Activated naive CD4-positive, alpha-beta T cell treated with anti-CD3 and anti-CD28 coated beads for 36 hours (primary cell): ENCODE data around the gene PRUNE2. TPM values are rescaled to one million over a fixed set of nuclear protein-coding genes. Genes with fewer than 3 reads are reported as not detected.

ENCODE experiments used
- CTCF ChIA-PET: fragments of 350-600 bp; sonication (Branson Sonifier 250); formaldehyde crosslinking; loops from one replicate; lab custom pipeline; 2021; ENCODE audit warnings: antibody characterized with exemption; lab: Charles Lee
- DNase-seq: peaks from one replicate; pipeline ENCODE4 v3.0.0-alpha.2; 2020
- H3K27ac Mint-ChIP-seq: one replicate; pipeline ENCODE4 v1.8.0; 2021; ENCODE audit warnings: mild to moderate bottlenecking, mixed read lengths
- H3K27me3 Mint-ChIP-seq: one replicate; pipeline ENCODE4 v1.8.0; 2021; ENCODE audit warnings: low read depth, mixed read lengths
- H3K36me3 Mint-ChIP-seq: one replicate; pipeline ENCODE4 v1.8.0; 2021; ENCODE audit warnings: low read depth, mixed read lengths
- H3K4me1 Mint-ChIP-seq: one replicate; pipeline ENCODE4 v1.8.0; 2021; ENCODE audit warnings: low read depth, mixed read lengths
- H3K4me3 Mint-ChIP-seq: one replicate; pipeline ENCODE4 v1.8.0; 2021; ENCODE audit warnings: mild to moderate bottlenecking, moderate library complexity, mixed read lengths
- H3K9me3 Mint-ChIP-seq: one replicate; pipeline ENCODE4 v1.8.0; 2021; ENCODE audit warnings: mixed read lengths
- intact Hi-C: fragments of 100-400 bp; cut with micrococcal nuclease; formaldehyde crosslinking; loops from one replicate; pipeline ENCODE4 v1.15.1; 2023
- total RNA-seq, 2 experiments: library from RNA; stranded (reverse); gene quantifications; one replicate each; pipeline ENCODE4 v1.2.3, GENCODE V29; 2021

PRUNE2 gene
- total RNA-seq, 2 experiments from 2014 or later: 0.38 TPM; not detected in 1

GRCh38 chr9:76693912-76694311, 212.0 kb downstream of the PRUNE2 start:
- CTCF ChIA-PET: interaction anchor here (1.5 kb wide), 1 partner anchor 10 kb away, joined by 3 read pairs; no protein-coding TSS in a partner anchor
- Mint-ChIP-seq H3K9me3 (no peaks in the 10 kb centered on the region), H3K27me3 (peaks cover 30% of the 10 kb centered on the region)

DNA sequence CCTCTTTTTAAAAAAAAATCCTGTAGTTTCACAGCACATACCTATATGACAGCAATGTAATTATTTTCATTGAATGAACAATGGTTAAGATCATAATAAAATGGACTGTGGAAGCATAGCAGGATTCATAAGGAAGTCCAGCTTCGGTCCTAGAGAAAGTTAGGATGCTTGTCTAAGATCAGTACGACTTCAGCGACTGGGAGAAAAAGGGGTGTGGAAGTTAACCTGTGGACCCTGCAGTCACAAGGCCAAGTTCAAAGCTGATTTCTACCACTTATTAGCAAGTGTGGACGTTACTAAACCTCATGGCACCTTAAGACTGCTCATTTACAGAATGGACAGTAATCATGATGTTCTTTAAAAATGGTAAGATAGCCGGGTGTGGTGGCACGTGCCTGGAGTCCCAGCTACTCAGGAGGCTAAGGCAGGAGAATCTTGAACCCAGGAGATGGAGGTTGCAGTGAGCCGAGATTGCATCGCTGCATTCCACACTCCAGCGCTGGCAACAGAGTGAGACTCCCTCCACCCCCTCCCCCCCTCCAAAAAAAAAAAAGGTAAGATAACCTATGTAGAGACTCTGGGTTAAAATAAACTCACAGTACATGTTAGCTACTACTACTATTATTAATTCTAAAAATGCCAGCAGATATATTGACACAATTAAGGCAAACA, 213.3 kb downstream of the PRUNE2 start:
- H3K4me1 Mint-ChIP-seq: peaks cover 8% of the 10 kb centered on the region
- H3K4me3 Mint-ChIP-seq: no peak overlapping the region
- no peaks in the 10 kb centered on the region for H3K9me3 Mint-ChIP-seq
- H3K27ac Mint-ChIP-seq: no peak overlapping the region
- H3K36me3 Mint-ChIP-seq: no peaks in the 10 kb centered on the region
- CTCF ChIA-PET: no interaction called here
- intact Hi-C loops: no loop called here
- H3K27me3 Mint-ChIP-seq: peaks cover 35% of the 10 kb centered on the region
- no peak for DNase-seq

More at GRCh38 chr9:76693912-76694311, 212.0 kb downstream of the PRUNE2 start:
- Mint-ChIP-seq H3K27ac (no peak overlapping the region), H3K4me3 (no peak overlapping the region), H3K36me3 (no peaks in the 10 kb centered on the region), H3K4me1 (peaks cover 6% of the 10 kb centered on the region)
- intact Hi-C loops: no loop called here
- no peak for DNase-seq

GRCh38 chr9:76691517-76692313, 214.2 kb downstream of the PRUNE2 start:
- intact Hi-C loops: no loop called here
- no peak overlapping the region for H3K27ac Mint-ChIP-seq

DNA sequence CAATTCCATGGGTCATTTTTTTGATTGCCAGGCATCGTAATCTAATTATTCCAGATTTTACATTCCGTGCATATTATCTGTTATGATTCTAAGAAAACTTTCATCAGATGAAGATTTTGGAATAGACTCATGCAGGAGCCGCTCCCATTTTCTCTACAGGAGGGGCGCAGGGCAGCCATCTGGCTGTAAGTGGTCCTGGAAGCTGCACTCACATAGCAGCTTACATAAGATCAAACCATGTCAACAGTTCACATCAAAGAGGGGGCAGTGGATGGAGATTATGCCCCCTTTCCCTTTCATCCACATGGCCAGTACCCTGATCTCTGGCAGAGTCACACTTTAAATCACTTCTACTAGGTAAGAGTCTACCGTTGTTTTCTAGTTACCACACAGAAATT, 214.9 kb downstream of the PRUNE2 start:
- Mint-ChIP-seq H3K36me3 (no peaks in the 10 kb centered on the region), H3K4me3 (no peak overlapping the region), H3K4me1 (peaks cover 8% of the 10 kb centered on the region), H3K27me3 (peaks cover 28% of the 10 kb centered on the region), H3K9me3 (no peaks in the 10 kb centered on the region), H3K27ac (no peak overlapping the region)
- intact Hi-C loops: no loop called here
- DNase-seq: no peak
- CTCF ChIA-PET: interaction anchor here (0.6 kb wide), 1 partner anchor 157 kb away, joined by 3 read pairs; no protein-coding TSS in a partner anchor

More at GRCh38 chr9:76691517-76692313, 214.2 kb downstream of the PRUNE2 start:
- Mint-ChIP-seq H3K4me3 (peak overlapping the region; percentile 71), H3K4me1 (peaks cover 8% of the 10 kb centered on the region), H3K9me3 (no peaks in the 10 kb centered on the region), H3K36me3 (no peaks in the 10 kb centered on the region), H3K27me3 (peaks cover 32% of the 10 kb centered on the region)
- CTCF ChIA-PET: no interaction called here
- DNase-seq: peak; percentile 24

- H3K36me3 Mint-ChIP-seq: no peaks in the 10 kb centered on the region
- no peak overlapping the region for H3K4me3 Mint-ChIP-seq
These were observed 215.5 kb downstream of the PRUNE2 start for GRCh38 chr9:76690246-76690972.

GRCh38 chr9:76688471-76689238, 217.3 kb downstream of the PRUNE2 start:
- intact Hi-C loops: no loop called here
- Mint-ChIP-seq H3K4me1 (peaks cover 8% of the 10 kb centered on the region), H3K36me3 (no peaks in the 10 kb centered on the region), H3K9me3 (no peaks in the 10 kb centered on the region), H3K4me3 (no peak overlapping the region), H3K27me3 (peaks cover 19% of the 10 kb centered on the region), H3K27ac (no peak overlapping the region)
- DNase-seq: no peak
- CTCF ChIA-PET: no interaction called here

More at GRCh38 chr9:76690246-76690972, 215.5 kb downstream of the PRUNE2 start:
- CTCF ChIA-PET: interaction anchor here (0.6 kb wide), 1 partner anchor 157 kb away, joined by 3 read pairs; no protein-coding TSS in a partner anchor
- Mint-ChIP-seq H3K27ac (no peak overlapping the region), H3K9me3 (no peaks in the 10 kb centered on the region), H3K27me3 (peaks cover 26% of the 10 kb centered on the region), H3K4me1 (peaks cover 8% of the 10 kb centered on the region)
- no peak for DNase-seq
- intact Hi-C loops: no loop called here

GRCh38 chr9:76687861-76688391, 218.0 kb downstream of the PRUNE2 start:
- peaks cover 19% of the 10 kb centered on the region for H3K27me3 Mint-ChIP-seq
- H3K4me3 Mint-ChIP-seq: no peak overlapping the region
- H3K9me3 Mint-ChIP-seq: no peaks in the 10 kb centered on the region
- intact Hi-C loops: no loop called here
- CTCF ChIA-PET: no interaction called here
- peaks cover 8% of the 10 kb centered on the region for H3K4me1 Mint-ChIP-seq
- H3K27ac Mint-ChIP-seq: no peak overlapping the region
- no peaks in the 10 kb centered on the region for H3K36me3 Mint-ChIP-seq
- DNase-seq: no peak

DNA sequence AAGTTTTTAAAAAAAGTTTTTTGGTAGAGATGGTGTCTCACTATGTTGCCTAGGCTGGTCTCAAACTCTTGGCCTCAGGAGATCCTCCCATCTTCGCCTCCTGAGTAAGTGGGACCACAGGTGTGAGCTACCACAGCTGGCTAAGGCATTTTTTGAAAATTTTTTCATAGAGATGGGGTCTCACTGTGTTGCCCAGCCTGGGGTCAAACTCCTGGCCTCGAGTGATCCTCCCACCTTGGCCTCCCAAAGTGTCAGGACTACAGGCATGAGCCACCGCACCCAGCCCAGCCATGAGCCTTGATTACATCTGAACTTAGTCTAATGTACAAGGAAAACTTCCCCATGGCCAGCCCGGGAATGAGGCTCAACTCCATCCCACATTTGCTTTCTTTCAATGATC, 219.2 kb downstream of the PRUNE2 start:
- intact Hi-C loops: no loop called here
- DNase-seq: no peak
- H3K36me3 Mint-ChIP-seq: no peaks in the 10 kb centered on the region
- peaks cover 4% of the 10 kb centered on the region for H3K4me1 Mint-ChIP-seq
- H3K27ac Mint-ChIP-seq: no peak overlapping the region
- no peaks in the 10 kb centered on the region for H3K9me3 Mint-ChIP-seq
- CTCF ChIA-PET: interaction anchor here (0.7 kb wide), 1 partner anchor 293 kb away, joined by 3 read pairs; the partner anchor contains the start of gene RFK
- H3K4me3 Mint-ChIP-seq: no peak overlapping the region
- peaks cover 11% of the 10 kb centered on the region for H3K27me3 Mint-ChIP-seq

- no peak overlapping the region for H3K4me3 Mint-ChIP-seq
- CTCF ChIA-PET: interaction anchor here (0.6 kb wide), 1 partner anchor 20 kb away, joined by 3 read pairs; no protein-coding TSS in a partner anchor
These were observed 221.7 kb downstream of the PRUNE2 start for GRCh38 chr9:76684213-76684612.

DNA sequence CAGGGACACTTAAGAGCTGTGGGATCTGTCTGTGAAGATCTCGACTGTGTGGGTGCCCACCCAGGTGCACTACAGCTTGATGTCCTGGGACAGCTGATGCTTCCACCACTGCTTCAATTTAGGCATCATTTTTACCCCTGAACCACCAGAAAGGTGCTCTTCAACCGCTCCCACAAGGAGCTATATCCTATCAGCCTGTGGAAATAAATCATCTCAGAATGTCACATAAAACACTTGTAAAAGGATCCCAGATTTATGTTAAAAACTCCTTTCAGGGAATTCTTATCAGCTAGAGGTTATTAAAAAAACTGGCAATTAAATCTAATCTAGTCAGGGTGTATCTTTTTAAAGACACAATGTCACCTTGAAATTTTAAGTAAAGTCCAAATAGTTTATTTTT, 224.4 kb downstream of the PRUNE2 start:
- no peak overlapping the region for H3K4me3 Mint-ChIP-seq
- no peaks in the 10 kb centered on the region for H3K9me3 Mint-ChIP-seq
- CTCF ChIA-PET: interaction anchor here (0.6 kb wide), 1 partner anchor 89 kb away, joined by 3 read pairs; no protein-coding TSS in a partner anchor
- no peak overlapping the region for H3K27ac Mint-ChIP-seq
- DNase-seq: no peak
- no peaks in the 10 kb centered on the region for H3K27me3 Mint-ChIP-seq
- intact Hi-C loops: no loop called here
- H3K36me3 Mint-ChIP-seq: no peaks in the 10 kb centered on the region
- H3K4me1 Mint-ChIP-seq: peaks cover 7% of the 10 kb centered on the region

More at GRCh38 chr9:76684213-76684612, 221.7 kb downstream of the PRUNE2 start:
- H3K9me3 Mint-ChIP-seq: no peaks in the 10 kb centered on the region
- no peaks in the 10 kb centered on the region for H3K36me3 Mint-ChIP-seq
- intact Hi-C loops: no loop called here
- no peak for DNase-seq
- peaks cover 7% of the 10 kb centered on the region for H3K27me3 Mint-ChIP-seq
- H3K4me1 Mint-ChIP-seq: peaks cover 9% of the 10 kb centered on the region
- no peak overlapping the region for H3K27ac Mint-ChIP-seq

DNA sequence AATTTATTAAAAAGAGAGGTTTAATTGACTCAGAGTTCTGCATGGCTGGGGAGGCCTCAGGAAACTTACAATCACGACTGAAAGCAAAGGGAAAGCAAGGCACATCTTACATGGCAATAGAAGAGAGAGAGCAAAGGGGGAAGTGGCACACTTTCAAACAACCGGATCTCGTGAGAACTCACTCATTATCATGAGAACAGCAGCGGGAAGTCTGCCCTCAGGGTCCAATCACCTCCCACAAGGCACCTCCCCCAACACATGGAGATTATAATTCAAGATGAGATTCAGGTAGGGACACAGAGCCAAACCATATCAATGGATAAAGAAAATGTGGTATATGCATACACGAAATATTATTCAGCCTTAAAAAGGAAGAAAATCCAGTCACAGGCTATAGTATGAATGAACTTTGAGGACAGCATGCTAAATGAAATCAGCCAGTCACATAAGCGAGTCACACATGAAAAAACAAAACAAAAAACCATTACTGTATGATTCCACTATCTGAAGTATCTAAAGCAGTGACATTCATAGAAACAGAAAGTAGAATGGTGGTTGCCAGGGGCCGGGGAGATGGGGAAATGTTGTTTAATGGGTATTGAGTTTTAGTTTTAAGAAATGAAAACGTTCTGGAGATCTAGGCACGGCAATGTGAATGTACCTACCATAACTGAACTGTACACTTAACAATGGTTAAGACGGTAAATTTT, 225.0 kb downstream of the PRUNE2 start:
- Mint-ChIP-seq H3K36me3 (no peaks in the 10 kb centered on the region), H3K27me3 (no peaks in the 10 kb centered on the region), H3K4me1 (peaks cover 7% of the 10 kb centered on the region), H3K4me3 (no peak overlapping the region), H3K27ac (no peak overlapping the region), H3K9me3 (no peaks in the 10 kb centered on the region)
- intact Hi-C loops: no loop called here
- DNase-seq: no peak
- CTCF ChIA-PET: interaction anchor here (0.6 kb wide), 1 partner anchor 89 kb away, joined by 3 read pairs; no protein-coding TSS in a partner anchor
